GM21528 (cell line): ENCODE measurements around the gene HTR2B.
"Not testable (repeated sequence)": the region's sequence is repeated elsewhere in the genome, so short reads cannot be mapped to it uniquely, and the experiment has no call there.

Experiments used
- ATAC-seq: cut with Tn5 transposase; IDR thresholded peaks from one replicate; pipeline ENCODE4 v1.9.1; 2021; ENCODE audit warnings: mild to moderate bottlenecking, moderate library complexity; ENCODE audit not compliant: unreplicated experiment, low FRiP score

HTR2B gene

GRCh38 chr2:231099918-231100317 lies 24.9 kb downstream of the HTR2B start:
- no peak for ATAC-seq

DNA sequence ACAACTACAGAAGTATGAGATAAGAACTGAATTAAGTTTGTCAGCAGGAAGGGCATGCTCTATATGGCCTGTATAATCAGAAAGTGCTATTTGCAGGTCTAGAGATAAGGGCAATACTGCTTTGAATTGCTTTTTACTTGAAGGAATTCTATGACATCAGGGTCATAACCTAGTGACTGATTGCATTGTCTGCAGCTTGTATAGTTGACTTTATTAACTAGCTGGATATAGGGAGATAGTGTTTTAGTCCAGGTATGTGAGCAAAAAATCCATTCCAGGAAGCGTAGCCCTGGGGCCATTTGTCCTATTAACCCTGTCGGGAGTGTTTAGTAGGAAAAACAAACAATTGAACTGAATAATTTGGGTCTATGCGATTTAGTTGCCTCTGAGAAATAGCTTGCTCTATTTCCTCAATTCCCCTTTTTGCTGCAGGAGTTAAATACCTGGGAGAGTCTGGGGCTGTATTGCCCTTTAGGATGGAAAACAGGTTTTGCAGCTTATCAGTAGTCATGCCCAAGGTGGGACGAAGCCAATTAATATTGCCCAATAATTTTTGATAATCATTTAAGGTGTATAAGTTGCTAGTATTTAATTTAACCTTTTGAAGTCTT lies 30.0 kb downstream of the HTR2B start:
- ATAC-seq, result no peak

- ATAC-seq, result no peak
These were observed 30.9 kb downstream of the HTR2B start for GRCh38 chr2:231093933-231094332.

DNA sequence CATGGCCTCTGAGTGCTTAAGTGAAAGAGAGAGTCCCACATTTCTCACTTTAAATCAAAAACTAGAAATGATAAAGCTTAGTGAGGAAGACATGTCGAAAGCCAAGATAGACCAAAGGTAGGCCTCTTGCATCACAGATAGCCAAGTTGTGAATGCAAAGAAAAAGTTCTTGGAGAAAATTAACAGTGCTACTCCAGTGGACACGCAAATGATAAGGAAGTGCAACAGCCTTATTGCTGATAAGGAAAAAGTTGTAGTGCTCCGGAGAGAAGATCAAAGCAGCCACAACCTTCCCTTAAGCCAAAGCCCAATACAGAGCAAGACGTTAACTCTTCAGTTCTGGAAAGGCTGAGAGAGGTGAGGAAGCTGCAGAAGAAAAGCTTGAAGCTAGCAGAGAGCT lies 36.1 kb downstream of the HTR2B start:
- ATAC-seq, result no peak

- ATAC-seq, result no peak
These were observed 40.3 kb downstream of the HTR2B start for GRCh38 chr2:231084565-231084964.

GRCh38 chr2:231069379-231070054 lies 55.3 kb downstream of the HTR2B start:
- ATAC-seq, result no peak

- no peak for ATAC-seq
These were observed 56.2 kb downstream of the HTR2B start for GRCh38 chr2:231068525-231069222.

DNA sequence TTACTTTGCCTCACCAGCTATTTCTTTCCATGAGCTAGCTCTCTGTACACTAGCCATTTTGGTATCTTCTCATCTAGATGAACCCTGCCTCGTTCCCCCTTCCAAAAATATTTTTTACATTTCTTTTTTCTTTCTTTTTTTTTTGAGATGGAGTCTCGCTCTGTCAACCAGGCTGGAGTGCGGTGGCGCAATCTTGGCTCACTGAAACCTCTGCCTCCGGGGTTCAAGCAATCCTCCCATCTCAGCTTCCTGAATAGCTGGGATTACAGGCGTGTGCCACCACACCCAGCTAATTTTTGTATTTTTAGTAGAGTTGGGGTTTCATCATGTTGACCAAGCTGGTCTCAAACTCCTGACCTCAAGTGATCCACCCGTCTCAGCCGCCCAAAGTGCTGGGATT lies 57.3 kb downstream of the HTR2B start:
- not testable (repeated sequence) for ATAC-seq

DNA sequence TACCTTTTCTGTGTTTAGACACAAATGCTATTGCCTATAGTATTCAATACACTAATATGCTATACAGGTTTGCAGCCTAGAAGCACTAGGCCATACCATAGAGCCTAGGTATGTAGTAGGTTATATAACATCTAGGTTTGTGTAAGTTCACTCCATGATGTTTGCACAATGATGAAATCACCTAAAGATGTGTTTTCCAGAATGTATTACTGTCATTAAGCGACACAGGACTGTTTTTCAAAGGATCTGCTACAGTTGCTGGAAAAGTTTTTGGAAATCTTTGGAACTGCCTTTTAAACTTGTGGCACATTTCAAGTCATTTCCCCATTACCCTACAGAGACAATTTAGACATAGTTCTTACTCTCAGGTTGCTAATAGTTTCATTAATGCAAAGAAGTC lies 58.9 kb downstream of the HTR2B start:
- ATAC-seq, result no peak

GRCh38 chr2:231063347-231063746 lies 61.5 kb downstream of the HTR2B start:
- no peak for ATAC-seq

- no peak for ATAC-seq
These were observed 62.1 kb downstream of the HTR2B start for GRCh38 chr2:231062776-231063175.

GRCh38 chr2:231059756-231060155 lies 65.1 kb downstream of the HTR2B start:
- ATAC-seq, result no peak

GRCh38 chr2:231058761-231059550 lies 65.9 kb downstream of the HTR2B start:
- ATAC-seq, result no peak
